ENCODE results near the gene CXCL11.

The CXCL11 gene

GRCh38 chr4:76035799-76036380 lies at the start of gene CXCL11:
CXCL11 (minus strand) TSS chr4:76036070; CDS start chr4:76035987, 83 bp downstream.
- TF ChIP-seq POLR2A (IDR thresholded peaks at IDR 0.05; ENCODE audit: low read length) (no peak), GATA1 (IDR thresholded peaks at IDR 0.05; ENCODE audit: low read depth, low read length) (no peak)
- no peak for DNase-seq

- no peak for TF ChIP-seq GATA1 (IDR thresholded peaks at IDR 0.05; ENCODE audit: low read depth, low read length)
- no peak for TF ChIP-seq POLR2A (IDR thresholded peaks at IDR 0.05; ENCODE audit: low read length)
Measured at GRCh38 chr4:76084542-76084941, 48.7 kb upstream of the CXCL11 start.

GRCh38 chr4:76083386-76083988 lies 47.6 kb upstream of the CXCL11 start:
- TF ChIP-seq GATA1 (IDR thresholded peaks at IDR 0.05; ENCODE audit: low read depth, low read length) (no peak), POLR2A (IDR thresholded peaks at IDR 0.05; ENCODE audit: low read length) (no peak)
- no peak for DNase-seq

More at GRCh38 chr4:76084542-76084941, 48.7 kb upstream of the CXCL11 start:
- DNase-seq, result no peak

GRCh38 chr4:76078033-76078613 lies 42.3 kb upstream of the CXCL11 start:
- TF ChIP-seq GATA1 (IDR thresholded peaks at IDR 0.05; ENCODE audit: low read depth, low read length) (no peak), POLR2A (IDR thresholded peaks at IDR 0.05; ENCODE audit: low read length) (no peak)
- no peak for DNase-seq

- TF ChIP-seq GATA1 (IDR thresholded peaks at IDR 0.05; ENCODE audit: low read depth, low read length) (no peak), POLR2A (IDR thresholded peaks at IDR 0.05; ENCODE audit: low read length) (no peak)
- no peak for DNase-seq
Measured at GRCh38 chr4:76074993-76075600, 39.2 kb upstream of the CXCL11 start.

- TF ChIP-seq GATA1 (IDR thresholded peaks at IDR 0.05; ENCODE audit: low read depth, low read length), result no peak
- no peak for TF ChIP-seq POLR2A (IDR thresholded peaks at IDR 0.05; ENCODE audit: low read length)
- no peak for DNase-seq
Measured at GRCh38 chr4:76074468-76074867, 38.6 kb upstream of the CXCL11 start, which contains the start of gene ART3. ART3 (plus strand) TSS chr4:76074709; CDS start chr4:76075890, 1,181 bp downstream.

GRCh38 chr4:76072760-76073159 lies 36.9 kb upstream of the CXCL11 start:
- no peak for DNase-seq
- TF ChIP-seq POLR2A (IDR thresholded peaks at IDR 0.05; ENCODE audit: low read length) (no peak), GATA1 (IDR thresholded peaks at IDR 0.05; ENCODE audit: low read depth, low read length) (no peak)

DNA sequence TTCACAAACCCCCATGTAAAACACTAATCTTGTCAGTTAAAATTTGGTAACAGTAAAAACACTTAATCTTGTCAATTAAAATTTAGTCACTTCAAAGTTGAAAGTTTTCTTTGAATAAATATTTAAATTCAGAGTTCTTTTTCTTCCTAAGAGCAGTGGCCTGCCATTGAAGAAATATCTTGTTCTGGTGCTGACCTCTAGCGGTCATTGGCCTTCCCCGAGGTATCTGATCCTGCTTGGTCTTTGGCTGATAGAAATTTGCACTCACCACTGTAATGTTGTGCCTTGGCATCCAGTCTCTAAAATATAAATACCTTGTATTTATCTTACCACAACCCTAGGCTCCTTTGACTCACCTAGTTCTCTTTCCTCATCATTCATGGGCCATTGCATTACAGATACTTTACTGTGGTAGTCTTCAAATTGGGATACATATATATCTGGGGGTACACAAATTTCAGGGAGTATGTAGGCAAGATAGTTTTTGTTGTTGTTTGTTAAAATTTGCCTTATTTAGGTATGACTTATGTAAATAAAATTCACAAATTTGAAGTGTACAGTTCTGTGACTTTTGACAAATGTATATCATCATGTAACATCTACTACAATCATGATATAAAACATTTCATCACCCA lies 31.9 kb upstream of the CXCL11 start:
- DNase-seq, result peak; percentile 67 to 81
- no peak for TF ChIP-seq POLR2A (IDR thresholded peaks at IDR 0.05; ENCODE audit: low read length)
- no peak for TF ChIP-seq GATA1 (IDR thresholded peaks at IDR 0.05; ENCODE audit: low read depth, low read length)

DNA sequence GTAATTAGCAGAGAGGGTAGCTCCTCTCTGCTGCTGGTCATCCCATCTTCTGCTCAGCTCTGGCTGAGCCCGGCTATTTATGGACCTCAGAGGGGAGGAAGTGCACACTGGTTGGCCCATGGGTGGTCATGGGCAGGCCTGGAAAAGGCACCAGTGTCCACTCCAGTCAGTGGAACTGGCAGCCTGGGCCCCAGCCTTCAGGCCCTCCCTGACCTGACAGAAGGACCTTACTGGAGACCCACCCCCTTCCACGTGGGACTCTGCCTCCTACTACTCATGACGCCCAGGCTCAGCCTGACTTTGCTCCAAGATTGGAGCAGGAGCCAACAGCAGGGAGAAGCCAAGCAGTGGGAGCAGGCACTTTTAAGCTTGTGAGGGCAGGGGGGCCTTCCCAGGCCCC lies 30.7 kb upstream of the CXCL11 start:
- TF ChIP-seq POLR2A (IDR thresholded peaks at IDR 0.05; ENCODE audit: low read length) (no peak), GATA1 (IDR thresholded peaks at IDR 0.05; ENCODE audit: low read depth, low read length) (no peak)
- DNase-seq, result no peak

DNA sequence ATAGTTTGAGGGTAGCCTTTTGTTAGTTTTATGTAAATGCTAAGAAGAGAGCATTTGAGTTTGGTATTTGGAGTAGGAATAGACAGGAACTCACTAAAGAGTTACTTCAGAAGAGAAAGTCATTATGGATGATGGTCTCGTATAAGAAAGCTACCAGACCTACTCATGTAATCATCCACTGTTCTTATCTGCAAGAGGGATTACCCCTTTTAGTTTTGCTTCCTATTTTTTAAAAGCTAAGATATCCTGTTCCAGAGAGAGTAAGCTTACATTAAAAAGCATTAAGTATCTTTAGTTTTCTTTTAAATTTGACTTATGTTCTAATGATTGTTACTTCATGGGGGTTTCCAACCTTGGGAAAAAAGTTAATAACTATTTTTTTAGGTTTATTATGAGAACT lies 26.1 kb upstream of the CXCL11 start:
- TF ChIP-seq GATA1 (IDR thresholded peaks at IDR 0.05; ENCODE audit: low read depth, low read length) (no peak), POLR2A (IDR thresholded peaks at IDR 0.05; ENCODE audit: low read length) (no peak)

DNA sequence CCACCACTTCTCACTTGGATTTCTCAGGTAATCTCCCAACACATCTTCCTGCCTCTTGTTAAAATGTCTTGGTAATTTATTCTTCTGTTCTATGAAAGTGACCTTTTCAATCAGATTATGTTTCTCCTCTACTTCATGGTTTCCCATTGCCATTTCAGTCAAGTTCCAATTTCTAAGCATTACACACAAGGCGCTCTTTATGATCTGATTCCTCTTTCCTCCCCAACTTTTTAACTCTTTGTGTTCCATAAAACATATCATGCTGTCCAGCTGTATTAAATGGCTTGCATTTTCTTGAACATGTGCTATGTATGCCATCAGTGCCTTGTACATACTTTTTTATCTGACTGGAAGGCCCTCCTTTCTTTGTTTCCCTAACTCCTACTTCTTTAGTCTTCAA lies 25.6 kb upstream of the CXCL11 start:
- no peak for DNase-seq
- TF ChIP-seq POLR2A (IDR thresholded peaks at IDR 0.05; ENCODE audit: low read length) (no peak), GATA1 (IDR thresholded peaks at IDR 0.05; ENCODE audit: low read depth, low read length) (no peak)

More for the DNA sequence above, 26.1 kb upstream of the CXCL11 start:
- DNase-seq, result no peak

- DNase-seq, result no peak
- no peak for TF ChIP-seq POLR2A (IDR thresholded peaks at IDR 0.05; ENCODE audit: low read length)
- no peak for TF ChIP-seq GATA1 (IDR thresholded peaks at IDR 0.05; ENCODE audit: low read depth, low read length)
Measured at GRCh38 chr4:76060506-76060905, 24.6 kb upstream of the CXCL11 start.

DNA sequence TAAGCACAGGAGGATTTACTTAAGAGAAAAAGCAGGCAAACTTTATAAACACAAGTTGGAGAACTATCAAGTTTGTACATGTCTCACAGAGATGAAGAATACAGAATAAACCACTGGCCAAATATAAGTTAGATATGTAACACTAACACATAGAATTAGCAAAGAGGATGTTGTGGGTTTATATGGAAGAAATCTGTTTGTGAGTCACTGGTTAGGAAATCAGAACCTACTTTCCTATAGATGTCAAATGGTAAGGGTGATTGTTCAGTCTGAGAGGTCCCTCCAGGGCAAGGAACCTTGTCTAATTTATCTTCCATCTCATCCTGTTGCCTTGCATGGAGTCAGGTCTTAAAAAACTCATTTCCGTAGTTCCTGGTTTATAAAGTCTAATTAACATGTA lies 23.9 kb upstream of the CXCL11 start:
- no peak for TF ChIP-seq GATA1 (IDR thresholded peaks at IDR 0.05; ENCODE audit: low read depth, low read length)
- no peak for TF ChIP-seq POLR2A (IDR thresholded peaks at IDR 0.05; ENCODE audit: low read length)
- no peak for DNase-seq

DNA sequence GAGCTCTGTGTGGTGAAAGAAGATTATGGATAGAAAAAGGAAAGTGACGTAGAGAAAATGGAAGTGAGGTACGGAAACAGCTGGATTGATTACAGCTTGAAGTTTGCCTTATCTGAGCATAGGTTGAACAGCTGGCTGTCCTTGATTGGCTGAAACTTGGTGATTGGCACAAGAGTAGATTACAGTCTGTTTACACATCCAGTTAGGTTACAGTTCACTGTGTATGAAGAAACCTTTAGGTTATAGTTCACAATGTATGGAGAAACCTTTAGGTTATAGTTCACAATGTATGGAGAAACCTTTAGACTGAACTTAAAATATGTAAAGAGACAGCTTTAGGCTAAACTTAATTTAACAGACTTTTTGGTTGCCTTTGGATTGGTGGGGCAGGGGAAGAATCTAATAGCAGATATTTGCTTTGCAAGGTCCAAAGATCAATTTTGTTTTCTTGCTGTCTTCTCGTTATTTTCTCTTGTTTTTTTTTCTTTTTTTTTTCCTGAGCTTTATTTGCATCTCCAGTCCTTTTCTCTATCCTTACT lies 23.1 kb upstream of the CXCL11 start:
- DNase-seq, result peak; percentile 58 to 68
- no peak for TF ChIP-seq GATA1 (IDR thresholded peaks at IDR 0.05; ENCODE audit: low read depth, low read length)
- TF ChIP-seq POLR2A (IDR thresholded peaks at IDR 0.05; ENCODE audit: low read length), result no peak
